NCI-H1092 (cell line): ENCODE measurements around the gene GATAD2B.

ENCODE experiments used
- DNase-seq: peaks from one replicate; lab custom pipeline; 2025; lab: John Stamatoyannopoulos, UW

GATAD2B gene

GRCh38 chr1:153951183-153951582, 28.4 kb upstream of the GATAD2B start:
- no peak for DNase-seq

- DNase-seq: peak; percentile 65
Measured at GRCh38 chr1:153946622-153947241, 24.0 kb upstream of the GATAD2B start, which contains the start of gene DENND4B. DENND4B (minus strand) TSS chr1:153946718; CDS start chr1:153944374, 2,344 bp downstream.

GRCh38 chr1:153945795-153946621, 23.2 kb upstream of the GATAD2B start:
- DNase-seq: no peak

DNA sequence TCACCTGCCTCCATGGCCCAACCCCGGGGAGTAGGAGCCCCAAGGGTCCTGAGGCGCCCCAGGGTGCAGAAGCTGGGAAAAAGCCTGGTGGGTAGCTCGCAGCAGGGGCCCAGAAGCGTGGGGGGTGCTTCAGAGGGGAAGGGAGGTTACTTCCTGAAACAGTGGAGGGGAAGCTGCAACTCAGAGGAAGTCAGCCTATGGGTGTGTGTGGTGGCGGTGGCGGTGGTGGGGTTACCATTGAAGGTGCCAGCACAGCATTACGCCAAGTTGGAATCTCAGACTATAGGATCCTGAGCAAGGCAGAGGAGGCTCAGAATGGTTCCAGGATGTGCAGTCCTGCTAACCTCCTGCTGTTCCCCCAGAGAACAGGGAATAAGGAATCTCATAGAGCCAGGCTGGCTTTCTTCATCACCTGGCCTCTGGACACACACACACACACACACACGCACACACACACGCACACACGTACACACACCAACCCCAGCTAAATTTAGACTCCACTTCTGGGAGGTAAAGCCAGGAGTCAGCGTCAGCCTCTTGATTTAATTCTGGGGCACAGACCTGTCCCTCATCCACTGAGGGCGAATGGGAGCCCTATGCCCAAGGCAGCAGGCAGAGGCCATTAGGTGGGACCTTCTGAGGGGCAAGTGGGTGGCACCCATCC, 22.5 kb upstream of the GATAD2B start:
- DNase-seq: no peak

DNA sequence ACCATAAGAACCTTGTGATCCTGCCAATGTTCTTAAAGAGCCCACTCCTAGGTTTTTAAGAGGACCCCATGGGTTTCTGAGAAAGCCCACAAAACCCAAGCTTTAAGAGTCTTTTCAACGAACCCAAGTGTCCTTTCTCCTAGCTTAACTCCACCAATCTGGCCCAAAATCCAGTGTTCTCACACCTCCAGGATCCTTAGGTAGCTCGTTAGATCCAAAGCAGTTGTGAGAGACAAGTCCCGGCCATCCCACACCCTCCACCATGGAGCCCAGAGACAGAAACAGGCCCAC, 22.0 kb upstream of the GATAD2B start:
- no peak for DNase-seq

DNA sequence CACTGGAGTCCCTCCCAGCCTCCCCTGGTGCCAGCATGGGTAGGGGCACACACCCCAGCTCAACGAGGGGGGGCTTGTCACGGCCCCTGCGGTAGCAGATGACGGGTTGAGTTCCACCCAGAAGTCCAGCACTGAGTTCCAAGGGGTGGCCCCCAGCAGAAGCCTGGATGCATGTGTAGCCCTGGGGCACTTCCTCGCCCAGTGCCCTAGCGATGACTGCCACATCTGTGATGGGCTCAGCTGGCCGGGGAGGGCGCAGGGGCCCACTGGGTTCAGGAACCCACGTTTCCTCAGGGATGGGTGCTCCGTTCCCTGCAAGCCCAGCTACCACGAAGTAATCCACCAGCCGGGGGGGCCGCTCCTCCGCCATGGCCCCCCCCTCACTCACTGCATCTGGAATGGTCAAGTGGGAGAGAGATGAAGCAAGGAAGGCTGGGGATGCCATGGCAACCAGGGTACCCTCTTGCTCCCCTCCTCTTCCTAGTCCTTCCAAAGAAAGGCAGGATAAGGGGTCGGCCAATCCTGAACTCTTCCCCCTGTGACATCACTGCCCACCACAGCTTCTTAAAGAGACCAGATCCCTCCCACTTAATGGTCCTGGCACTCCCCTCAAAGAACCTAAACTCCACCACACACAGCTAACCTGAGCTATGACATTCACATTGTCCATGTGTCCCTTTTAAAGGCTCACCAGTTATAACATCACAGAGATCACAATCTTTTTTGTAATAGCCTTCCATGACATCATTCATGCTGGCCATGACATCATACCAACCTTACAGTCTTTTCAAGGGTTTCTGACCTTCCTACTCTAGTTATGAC, 21.4 kb upstream of the GATAD2B start:
- DNase-seq: no peak

GRCh38 chr1:153942766-153943549, 20.2 kb upstream of the GATAD2B start:
- DNase-seq: no peak

GRCh38 chr1:153941826-153942725, 19.3 kb upstream of the GATAD2B start:
- no peak for DNase-seq

- no peak for DNase-seq
Measured at GRCh38 chr1:153940756-153941155, 18.0 kb upstream of the GATAD2B start.

DNA sequence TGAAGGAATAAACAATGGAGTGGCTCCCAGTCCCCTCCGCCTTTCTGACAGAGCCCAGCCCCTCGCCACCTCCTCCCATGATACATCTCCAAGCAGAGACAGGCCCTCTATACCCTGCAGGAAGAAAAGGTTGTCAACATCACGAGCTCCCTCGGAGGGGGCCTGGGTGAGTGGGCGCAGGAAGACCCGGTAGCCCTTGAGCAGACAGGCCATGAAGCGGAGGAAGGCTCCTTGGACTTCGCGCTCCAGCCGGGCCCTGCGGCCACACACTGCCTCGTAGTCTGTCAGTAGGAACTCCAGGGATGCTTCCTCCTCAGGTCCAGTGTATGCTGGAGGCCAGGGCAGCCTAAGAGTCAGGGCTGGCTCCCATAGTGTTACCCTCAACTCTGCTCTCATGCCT, 16.7 kb upstream of the GATAD2B start:
- DNase-seq: no peak

DNA sequence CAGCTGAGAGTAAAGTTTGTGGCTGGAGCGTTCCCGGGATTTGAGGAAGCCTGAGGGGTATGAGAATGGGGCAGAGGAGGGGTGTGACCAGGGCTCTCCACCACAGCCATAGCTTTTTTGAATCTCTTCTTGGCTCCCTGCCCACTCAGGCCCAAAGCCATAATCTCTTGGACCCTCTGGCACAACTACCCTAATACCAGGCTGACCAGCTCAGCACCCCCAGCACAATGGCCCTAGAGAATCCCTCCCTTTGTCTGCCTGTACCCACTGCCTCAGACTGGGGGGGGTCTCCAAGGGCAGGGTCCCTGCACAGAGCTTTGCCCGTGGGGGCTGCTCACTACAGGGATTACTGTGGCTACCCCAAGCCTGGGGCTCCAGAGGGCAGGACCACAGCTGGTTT, 16.2 kb upstream of the GATAD2B start:
- no peak for DNase-seq

DNA sequence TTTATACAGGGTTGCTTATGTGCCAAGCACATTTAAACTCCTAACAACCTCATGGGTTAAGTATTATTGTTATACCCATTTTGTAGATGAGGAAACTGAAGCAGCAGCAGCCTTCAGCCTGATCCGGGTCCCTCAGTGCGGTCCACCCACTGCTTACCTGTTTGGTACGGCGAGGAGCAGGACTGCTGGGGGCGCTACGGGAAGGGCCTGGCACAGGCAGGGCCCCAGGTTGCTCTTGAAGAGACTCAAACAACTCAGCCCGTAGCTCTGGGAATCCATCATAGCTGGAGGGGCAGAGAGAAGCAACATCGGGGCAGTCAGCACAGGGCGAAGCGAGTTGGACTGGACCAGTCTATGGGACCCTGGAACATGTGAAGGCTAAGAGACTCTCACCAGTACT, 14.6 kb upstream of the GATAD2B start:
- DNase-seq: no peak

DNA sequence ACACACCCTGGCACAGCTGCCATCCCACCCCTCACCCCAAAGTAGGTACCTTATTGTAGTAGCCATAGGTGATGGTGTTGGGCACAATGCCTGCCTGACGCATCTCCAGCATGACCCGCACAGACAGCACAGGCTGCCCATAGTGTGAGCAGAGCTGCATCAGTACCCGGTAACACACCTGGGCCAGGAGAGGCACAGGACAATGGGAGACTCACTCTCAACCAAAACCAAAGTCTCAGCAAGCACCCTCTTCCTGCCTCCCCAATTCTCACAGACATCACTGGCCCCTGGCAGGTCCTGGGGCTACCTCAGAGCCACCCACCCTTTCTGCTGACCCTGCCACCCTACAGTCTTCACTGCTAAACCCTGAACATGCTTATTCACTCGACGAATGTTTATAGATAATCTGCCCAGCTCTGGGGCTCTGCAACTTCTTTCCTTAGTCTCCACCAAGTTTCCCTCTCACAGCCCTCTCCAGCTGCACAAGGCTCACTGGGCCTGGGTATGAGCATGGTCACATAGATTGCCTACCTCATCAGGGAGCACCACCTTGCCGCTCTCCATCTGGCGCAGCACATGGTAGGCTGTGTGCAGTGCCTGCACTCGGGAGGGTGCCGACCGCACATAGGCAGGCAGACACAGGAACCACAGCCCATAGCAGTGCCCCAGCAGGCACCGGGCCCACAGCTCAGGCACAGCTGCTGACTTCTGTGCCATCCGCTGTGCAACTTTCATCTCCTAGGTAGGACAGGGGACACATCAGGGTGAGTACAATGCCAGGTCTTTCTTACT, 13.4 kb upstream of the GATAD2B start:
- DNase-seq: no peak

GRCh38 chr1:153934746-153935145, 12.0 kb upstream of the GATAD2B start:
- no peak for DNase-seq

DNA sequence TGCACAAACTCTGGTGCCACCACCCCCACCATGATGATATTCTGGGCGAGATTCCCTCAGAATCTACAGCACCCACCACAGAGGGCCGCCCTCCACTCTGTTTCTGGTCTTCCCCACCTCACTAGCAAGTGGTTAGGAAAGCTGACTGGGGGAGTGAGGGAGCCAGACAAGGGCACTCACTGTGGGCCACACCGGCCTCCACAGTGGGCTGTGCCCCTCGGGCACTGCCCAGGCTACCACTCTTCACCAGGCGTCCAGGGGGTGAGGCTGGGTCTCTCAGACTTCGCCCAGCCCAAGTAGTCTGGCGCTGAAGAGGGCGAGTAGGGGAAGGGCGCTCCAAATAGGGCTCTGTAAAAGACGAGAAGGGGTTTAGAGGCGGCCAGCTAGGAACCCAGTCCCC, 11.2 kb upstream of the GATAD2B start:
- no peak for DNase-seq

- no peak for DNase-seq
Measured at GRCh38 chr1:153933430-153933829, 10.7 kb upstream of the GATAD2B start.

- no peak for DNase-seq
Measured at GRCh38 chr1:153932156-153933131, 9.7 kb upstream of the GATAD2B start.
